Ovary (tissue), 9 donors: ENCODE results near the gene TFAP2B. TPM values are rescaled to one million over a fixed set of nuclear protein-coding genes. Genes with fewer than 3 reads are reported as not detected.

Experiments used
- DNase-seq, 5 donors: peaks; one replicate each; pipeline ENCODE4 v3.0.0-alpha.2; 2019 to 2020
- H3K27ac ChIP-seq, 2 donors: fragments of 200-600 bp; one replicate each; pipeline versions ENCODE4 v1.5.1 to v1.8.0; 2019 to 2022
- H3K27me3 ChIP-seq: fragments of 200-600 bp; one replicate; pipeline ENCODE4 v1.8.0; 2022
- H3K36me3 ChIP-seq: fragments of 200-600 bp; sonication (generic); one replicate; pipeline ENCODE4 v1.5.1; 2019
- H3K4me1 ChIP-seq: one replicate; pipeline ENCODE4 v1.8.1; 2013; ENCODE audit warnings: mild to moderate bottlenecking, moderate library complexity; ENCODE audit not compliant: insufficient read depth
- H3K4me3 ChIP-seq: fragments of 200-600 bp; sonication (generic); one replicate; pipeline ENCODE4 v1.5.1; 2017
- H3K9me3 ChIP-seq, 2 donors: fragments of 200-600 bp in 1 of 2; sonication (generic) in 1 of 2; one replicate each; pipeline versions ENCODE4 v1.5.1 to v1.8.1; 2013 to 2019; ENCODE audit warnings: mild to moderate bottlenecking in 1 of 2, moderate library complexity in 1 of 2
- EP300 ChIP-seq: sonication (generic); formaldehyde crosslinking; IDR thresholded peaks from one replicate; pipeline ENCODE4 v1.6.1; 2017; ENCODE audit warnings: antibody characterized with exemption
- POLR2A ChIP-seq: fragments of 450-650 bp; IDR thresholded peaks from one replicate; pipeline ENCODE4 v1.6.1; 2017; ENCODE audit warnings: antibody characterized with exemption, mild to moderate bottlenecking, moderate library complexity
- WGBS, 3 donors: extraction: QIAGEN DNeasy Blood & Tissue Kit in 1 of 3; methylation state at CpG; one replicate each; pipeline versions ENCODE4 v1.1.5 to v1.1.7; 2013 to 2017; 5-methylcytosine and 5-hydroxymethylcytosine counted together
- intact Hi-C, 4 donors: fragments of 100-400 bp; cut with DNase I; formaldehyde crosslinking; loops; one replicate each; pipeline versions ENCODE4 v1.11.0 to v1.15.1; 2022 to 2023
- polyA plus RNA-seq, 2 donors: library from polyadenylated mRNA; stranded (reverse); fragments of 200-250 nt in 1 of 2; fragments of 350-450 nt in 1 of 2; fragmentation: Illumina TruSeq in 1 of 2; extraction: RNeasy Lipid Tissue Mini Kit (QIAGEN cat#74804) in 1 of 2; gene quantifications; one replicate each; pipeline ENCODE4 v1.2.3, GENCODE V29; 2013 to 2014
- total RNA-seq, 7 donors: library from RNA; depleted of rRNA in 2 of 7; stranded (reverse); fragments of >200 nt in 2 of 7; fragmentation: NEBNext Ultra II Directional in 3 of 7; extraction: Animal tissue kit (Norgen Biotek cat#: 25700) in 3 of 7; gene quantifications; one replicate each; pipeline versions ENCODE4 v1.1.0 to v1.2.4, GENCODE V29; 2016 to 2023
- TF ChIP-seq, protein P1 (sequence below), 3 donors: fragments of 450-650 bp in 2 of 3; fragments of 200-600 bp in 1 of 3; IDR thresholded peaks; one replicate each; pipeline versions ENCODE4 v1.5.1 to v1.8.0; 2016 to 2022; ENCODE audit warnings: antibody characterized with exemption in 3 of 3, mild to moderate bottlenecking in 1 of 3
- donor health status: DM: no; HTN: no; CAD: no; lungs with moderate emphysema.
- donor health status: DM: no; HTN: no; CAD: no.
- donor health status: Bipolar disorder and iron deficiency.
- donor health status: DM: yes; HTN: yes; CAD: no.
- donor health status: DM: no; HTN: no; CAD: no.
- donor health status: DM: yes; HTN: yes; CAD: no.

TFAP2B gene
- total and polyA plus RNA-seq, 9 donors = not detected

GRCh38 chr6:50884364-50884763, 65.7 kb downstream of the TFAP2B start:
- DNase-seq = no peak
- H3K9me3 ChIP-seq = no peaks in the 10 kb centered on the region
- intact Hi-C loops = loop anchor here in 1 of 4 donors (10.0 kb wide), 1 partner anchor 820 kb away; no protein-coding TSS in a partner anchor
- 73 to 80% (median 79%) methylated on average over 3 of the region's 3 CpGs for WGBS, 3 donors
- H3K27ac ChIP-seq = no peak overlapping the region
- no peaks in the 10 kb centered on the region for H3K4me1 ChIP-seq
- no peak overlapping the region for H3K4me3 ChIP-seq
- H3K36me3 ChIP-seq = no peaks in the 10 kb centered on the region
- no peak for TF ChIP-seq POLR2A
- H3K27me3 ChIP-seq = no peaks in the 10 kb centered on the region

GRCh38 chr6:50887112-50887511, 68.4 kb downstream of the TFAP2B start:
- intact Hi-C loops = loop anchor here in 1 of 4 donors (10.0 kb wide), 1 partner anchor 822 kb away; no protein-coding TSS in a partner anchor
- no peaks in the 10 kb centered on the region for H3K36me3 ChIP-seq
- H3K9me3 ChIP-seq = no peaks in the 10 kb centered on the region
- no peak overlapping the region for H3K4me3 ChIP-seq
- 23 to 47% (median 24%) methylated on average over 1 of the region's 1 CpG for WGBS, 3 donors
- H3K4me1 ChIP-seq = no peaks in the 10 kb centered on the region
- no peaks in the 10 kb centered on the region for H3K27me3 ChIP-seq
- no peak overlapping the region for H3K27ac ChIP-seq
- no peak for TF ChIP-seq POLR2A
- TF ChIP-seq EP300 = no peak
- TF ChIP-seq, protein P1, sequence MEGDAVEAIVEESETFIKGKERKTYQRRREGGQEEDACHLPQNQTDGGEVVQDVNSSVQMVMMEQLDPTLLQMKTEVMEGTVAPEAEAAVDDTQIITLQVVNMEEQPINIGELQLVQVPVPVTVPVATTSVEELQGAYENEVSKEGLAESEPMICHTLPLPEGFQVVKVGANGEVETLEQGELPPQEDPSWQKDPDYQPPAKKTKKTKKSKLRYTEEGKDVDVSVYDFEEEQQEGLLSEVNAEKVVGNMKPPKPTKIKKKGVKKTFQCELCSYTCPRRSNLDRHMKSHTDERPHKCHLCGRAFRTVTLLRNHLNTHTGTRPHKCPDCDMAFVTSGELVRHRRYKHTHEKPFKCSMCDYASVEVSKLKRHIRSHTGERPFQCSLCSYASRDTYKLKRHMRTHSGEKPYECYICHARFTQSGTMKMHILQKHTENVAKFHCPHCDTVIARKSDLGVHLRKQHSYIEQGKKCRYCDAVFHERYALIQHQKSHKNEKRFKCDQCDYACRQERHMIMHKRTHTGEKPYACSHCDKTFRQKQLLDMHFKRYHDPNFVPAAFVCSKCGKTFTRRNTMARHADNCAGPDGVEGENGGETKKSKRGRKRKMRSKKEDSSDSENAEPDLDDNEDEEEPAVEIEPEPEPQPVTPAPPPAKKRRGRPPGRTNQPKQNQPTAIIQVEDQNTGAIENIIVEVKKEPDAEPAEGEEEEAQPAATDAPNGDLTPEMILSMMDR (IDR thresholded peaks at IDR 0.05) = no peak
- no peak for DNase-seq

DNA sequence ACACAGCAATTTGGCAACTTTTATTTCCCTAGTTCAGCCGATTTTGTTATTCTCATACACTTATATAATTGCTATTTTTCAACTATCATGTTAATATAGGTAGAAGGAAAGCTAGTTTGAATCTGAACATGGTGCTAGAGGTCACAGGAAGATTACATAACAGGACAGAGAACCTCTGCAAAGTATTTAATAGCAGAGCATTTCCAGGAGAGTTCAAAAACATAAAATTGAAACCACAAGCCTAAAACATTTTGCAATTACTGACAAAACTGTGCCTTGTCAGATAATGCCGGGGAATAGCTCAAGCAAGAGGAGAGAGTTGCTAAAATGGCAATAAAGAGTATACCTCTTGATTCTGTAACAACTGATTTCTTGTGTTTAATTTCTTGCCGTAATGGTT, 70.8 kb downstream of the TFAP2B start:
- H3K36me3 ChIP-seq = no peaks in the 10 kb centered on the region
- intact Hi-C loops = loop anchor here in 1 of 4 donors (10.0 kb wide), 1 partner anchor 825 kb away; no protein-coding TSS in a partner anchor
- no peaks in the 10 kb centered on the region for H3K27me3 ChIP-seq
- no peak overlapping the region for H3K27ac ChIP-seq
- H3K4me1 ChIP-seq = no peaks in the 10 kb centered on the region
- no peaks in the 10 kb centered on the region for H3K9me3 ChIP-seq
- no peak for DNase-seq
- no peak overlapping the region for H3K4me3 ChIP-seq
- WGBS, 3 donors = 53 to 58% (median 55%) methylated on average over 3 of the region's 3 CpGs
- no peak for TF ChIP-seq POLR2A
- no peak for TF ChIP-seq EP300
- TF ChIP-seq, protein P1 (IDR thresholded peaks at IDR 0.05) = no peak

GRCh38 chr6:50889935-50890334, 71.3 kb downstream of the TFAP2B start:
- Histone ChIP-seq H3K36me3 (no peaks in the 10 kb centered on the region), H3K9me3 (no peaks in the 10 kb centered on the region), H3K27me3 (no peaks in the 10 kb centered on the region), H3K4me1 (no peaks in the 10 kb centered on the region), H3K27ac (no peak overlapping the region), H3K4me3 (no peak overlapping the region)
- TF ChIP-seq, protein P1 (IDR thresholded peaks at IDR 0.05) = no peak
- no peak for TF ChIP-seq EP300
- no peak for TF ChIP-seq POLR2A
- intact Hi-C loops = loop anchor here in 1 of 4 donors (10.0 kb wide), 1 partner anchor 825 kb away; no protein-coding TSS in a partner anchor
- no peak for DNase-seq
- 53 to 57% (median 56%) methylated on average over 2 of the region's 2 CpGs for WGBS, 3 donors

DNA sequence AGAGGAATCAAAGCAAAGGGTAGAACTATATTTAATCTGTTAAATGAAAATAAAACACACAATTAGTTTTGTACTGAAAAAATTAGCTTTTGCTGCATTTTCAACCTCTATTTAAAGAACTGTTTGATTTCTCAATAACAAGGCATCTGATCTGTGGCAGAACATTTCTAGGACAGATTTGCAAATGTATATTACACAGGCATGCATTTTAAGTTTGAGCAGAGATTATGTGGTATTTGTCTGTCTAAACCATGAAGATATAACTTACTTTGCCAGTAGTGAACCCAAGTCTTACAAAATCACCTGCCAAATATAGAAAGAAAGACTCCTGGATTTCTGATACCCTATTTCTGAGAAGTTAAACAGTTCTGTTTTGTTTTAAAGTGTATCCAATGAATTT, 71.9 kb downstream of the TFAP2B start:
- TF ChIP-seq POLR2A (no peak), EP300 (no peak)
- TF ChIP-seq, protein P1 (IDR thresholded peaks at IDR 0.05) = no peak
- no peaks in the 10 kb centered on the region for H3K36me3 ChIP-seq
- DNase-seq = no peak
- intact Hi-C loops = no loop called here
- no peaks in the 10 kb centered on the region for H3K27me3 ChIP-seq
- no peak overlapping the region for H3K27ac ChIP-seq
- no peaks in the 10 kb centered on the region for H3K4me1 ChIP-seq
- H3K9me3 ChIP-seq = no peaks in the 10 kb centered on the region
- no peak overlapping the region for H3K4me3 ChIP-seq
